ENCODE data around the gene DLGAP4.

DLGAP4 gene

GRCh38 chr20:36482044-36482473 lies 175.9 kb downstream of the DLGAP4 start:
- TF ChIP-seq EZH2phosphoT487 (IDR thresholded peaks at IDR 0.05; ENCODE audit: borderline replicate concordance, low read length), result no peak
- no peak for TF ChIP-seq CTCF (IDR thresholded peaks at IDR 0.05; ENCODE audit: low read depth, low read length, poor library complexity, severe bottlenecking)
- no peaks in the 10 kb centered on the region for H3F3A ChIP-seq (ENCODE audit: control insufficient read depth, insufficient read depth)
- no peak overlapping the region for H3K27ac ChIP-seq (ENCODE audit: low read depth, low read length)
- no peaks in the 10 kb centered on the region for H3K9me3 ChIP-seq (ENCODE audit: control insufficient read depth, insufficient read depth, low read length)
- peaks cover 2% of the 10 kb centered on the region; the same call in 1 of the 2 replicates for H3K4me1 ChIP-seq (ENCODE audit: control insufficient read depth, low read length)
- no peaks in the 10 kb centered on the region for H3K36me3 ChIP-seq (ENCODE audit: control insufficient read depth, low read length)
- no peak overlapping the region for H3K4me3 ChIP-seq (ENCODE audit: low read length)
- H3K9me2 ChIP-seq (replicated peaks; ENCODE audit: control insufficient read depth, low read length), result no peaks in the 10 kb centered on the region
- peaks cover 15% of the 10 kb centered on the region; the same call in 1 of the 2 replicates for H4K20me1 ChIP-seq (ENCODE audit: control insufficient read depth, insufficient read depth, low read depth, low read length)
- no peaks in the 10 kb centered on the region for H3K27me3 ChIP-seq (ENCODE audit: control insufficient read depth, low read length)
- peaks cover 76% of the 10 kb centered on the region for H3K79me2 ChIP-seq (ENCODE audit: control insufficient read depth, low read length)
- no peak overlapping the region for H3K4me2 ChIP-seq (ENCODE audit: low read length)

GRCh38 chr20:36483209-36483918 lies 177.2 kb downstream of the DLGAP4 start:
- TF ChIP-seq EZH2phosphoT487 (IDR thresholded peaks at IDR 0.05; ENCODE audit: borderline replicate concordance, low read length) (no peak), CTCF (IDR thresholded peaks at IDR 0.05; ENCODE audit: low read depth, low read length, poor library complexity, severe bottlenecking) (no peak)
- Histone ChIP-seq H3K9me2 (replicated peaks; ENCODE audit: control insufficient read depth, low read length) (no peaks in the 10 kb centered on the region), H3K36me3 (ENCODE audit: control insufficient read depth, low read length) (no peaks in the 10 kb centered on the region), H3K9me3 (ENCODE audit: control insufficient read depth, insufficient read depth, low read length) (no peaks in the 10 kb centered on the region), H3K4me3 (ENCODE audit: low read length) (no peak overlapping the region), H3K4me2 (ENCODE audit: low read length) (no peak overlapping the region), H3K79me2 (ENCODE audit: control insufficient read depth, low read length) (peaks cover 68% of the 10 kb centered on the region), H3K4me1 (ENCODE audit: control insufficient read depth, low read length) (peaks cover 2% of the 10 kb centered on the region; the same call in 1 of the 2 replicates), H3K27ac (ENCODE audit: low read depth, low read length) (no peak overlapping the region), H4K20me1 (ENCODE audit: control insufficient read depth, insufficient read depth, low read depth, low read length) (peaks cover 17% of the 10 kb centered on the region), H3F3A (ENCODE audit: control insufficient read depth, insufficient read depth) (no peaks in the 10 kb centered on the region), H3K27me3 (ENCODE audit: control insufficient read depth, low read length) (no peaks in the 10 kb centered on the region)

- Histone ChIP-seq H3K27ac (ENCODE audit: low read depth, low read length) (no peak overlapping the region), H3K9me3 (ENCODE audit: control insufficient read depth, insufficient read depth, low read length) (no peaks in the 10 kb centered on the region), H3K4me2 (ENCODE audit: low read length) (no peak overlapping the region), H3K4me1 (ENCODE audit: control insufficient read depth, low read length) (peaks cover 2% of the 10 kb centered on the region; the same call in 1 of the 2 replicates), H3K79me2 (ENCODE audit: control insufficient read depth, low read length) (peaks cover 61% of the 10 kb centered on the region), H3F3A (ENCODE audit: control insufficient read depth, insufficient read depth) (no peaks in the 10 kb centered on the region), H3K27me3 (ENCODE audit: control insufficient read depth, low read length) (no peaks in the 10 kb centered on the region), H4K20me1 (ENCODE audit: control insufficient read depth, insufficient read depth, low read depth, low read length) (peaks cover 14% of the 10 kb centered on the region), H3K9me2 (replicated peaks; ENCODE audit: control insufficient read depth, low read length) (no peaks in the 10 kb centered on the region), H3K36me3 (ENCODE audit: control insufficient read depth, low read length) (no peaks in the 10 kb centered on the region), H3K4me3 (ENCODE audit: low read length) (no peak overlapping the region)
- TF ChIP-seq CTCF (IDR thresholded peaks at IDR 0.05; ENCODE audit: low read depth, low read length, poor library complexity, severe bottlenecking), result no peak
- TF ChIP-seq EZH2phosphoT487 (IDR thresholded peaks at IDR 0.05; ENCODE audit: borderline replicate concordance, low read length), result no peak
Observed at GRCh38 chr20:36483919-36484808, 178.0 kb downstream of the DLGAP4 start.

Data from DOHH2 (cell line).